HCT116 (cell line): ENCODE measurements around the gene F13A1. TPM values are rescaled to one million over a fixed set of nuclear protein-coding genes. Genes with fewer than 3 reads are reported as not detected.

Experiments
- ATAC-seq: fragments of 200-7000 bp; cut with Tn5 transposase; 2 replicates; pipeline ENCODE4 v1.9.1; 2020; ENCODE audit warnings: mild to moderate bottlenecking, moderate library complexity
- BruUV-seq: library from RNA; stranded (reverse); fragments of 400-500 nt; replicated peaks from 2 replicates; lab custom pipeline; 2021; lab: Mats Ljungman, UMichigan
- CTCF ChIA-PET: fragments of 300-600 bp; sonication (Branson Sonifier 250); formaldehyde crosslinking; loops from one replicate; lab custom pipeline; 2021; ENCODE audit warnings: antibody characterized with exemption; lab: Charles Lee
- POLR2A ChIA-PET: fragments of 300-600, 350-600 bp; sonication (Branson Sonifier 250); formaldehyde crosslinking; loops from one replicate; lab custom pipeline; 2021; ENCODE audit warnings: antibody characterized with exemption; lab: Charles Lee
- RAD21 ChIA-PET, 2 experiments: fragments of 300-600 bp; sonication (Branson Sonifier 250); formaldehyde crosslinking; loops; one replicate each; lab custom pipeline; 2023; ENCODE audit warnings: low total read pairs in 2 of 2; ENCODE audit not compliant: uncharacterized antibody in 2 of 2, unreplicated experiment in 2 of 2, low non-redundant PET in 1 of 2; lab: Charles Lee
- DNase-seq: peaks from one replicate; pipeline ENCODE4 v3.0.0-alpha.2; 2010; ENCODE audit warnings: low read depth, low spot score
- H2AFZ ChIP-seq: fragments of 200-600 bp; shearing (Covaris generic), sonication (generic); 2 replicates; pipeline ENCODE4 v1.6.1; 2017; ENCODE audit warnings: low read depth, mixed run types, mixed read lengths, antibody characterized with exemption, low read length; ENCODE audit not compliant: poor library complexity, severe bottlenecking
- H3K27ac ChIP-seq: 2 replicates; pipeline ENCODE4 v1.5.1; 2012; ENCODE audit warnings: low read depth, low read length
- H3K27me3 ChIP-seq: fragments of 200-600 bp; sonication (generic); 2 replicates; pipeline ENCODE4 v1.6.1; 2016; ENCODE audit warnings: mixed run types, low read length, mixed read lengths; ENCODE audit not compliant: insufficient read depth
- H3K36me3 ChIP-seq, 2 experiments: fragments of 200-500 bp in 1 of 2; fragments of 200-600 bp in 1 of 2; sonication (Bioruptor generic) in 1 of 2; sonication (generic) in 1 of 2; 2 replicates each; pipeline versions ENCODE4 v1.5.1 to v1.6.1; 2014 to 2016; ENCODE audit warnings: low read length in 2 of 2, inconsistent platforms in 1 of 2, mixed read lengths in 1 of 2, mixed run types in 1 of 2; ENCODE audit not compliant: insufficient read depth in 2 of 2, control insufficient read depth in 1 of 2
- H3K4me1 ChIP-seq, 2 experiments: fragments of 200-600 bp in 1 of 2; sonication (generic) in 1 of 2; 2 replicates each; pipeline versions ENCODE4 v1.5.1 to v1.6.1; 2012 to 2017; ENCODE audit warnings: low read length in 2 of 2, inconsistent platforms in 1 of 2, mild to moderate bottlenecking in 1 of 2, mixed read lengths in 1 of 2, mixed run types in 1 of 2, moderate library complexity in 1 of 2; ENCODE audit not compliant: insufficient read depth in 2 of 2, control insufficient read depth in 1 of 2
- H3K4me2 ChIP-seq: fragments of 200-600 bp; sonication (generic); 2 replicates; pipeline ENCODE4 v1.6.1; 2017; ENCODE audit warnings: mixed run types, low read length, mixed read lengths
- H3K4me3 ChIP-seq, 2 experiments: fragments of 200-600 bp in 1 of 2; sonication (generic) in 1 of 2; replicated peaks in 1 of 2; 2 replicates each; pipeline ENCODE4 v1.5.1; 2011 to 2016; ENCODE audit warnings: low read length in 2 of 2, control low read depth in 1 of 2, low read depth in 1 of 2, mild to moderate bottlenecking in 1 of 2, mixed read lengths in 1 of 2, mixed run types in 1 of 2
- H3K79me2 ChIP-seq: fragments of 200-600 bp; sonication (generic); 2 replicates; pipeline ENCODE4 v1.6.1; 2017; ENCODE audit warnings: mild to moderate bottlenecking, mixed run types, low read length, moderate library complexity, mixed read lengths; ENCODE audit not compliant: insufficient read depth
- H3K9ac ChIP-seq: fragments of 200-600 bp; sonication (generic); 2 replicates; pipeline ENCODE4 v1.6.1; 2016; ENCODE audit warnings: low read length, mixed read lengths
- H3K9me2 ChIP-seq: fragments of 200-600 bp; sonication (generic), shearing (Covaris generic); 2 replicates; pipeline ENCODE4 v1.6.1; 2017; ENCODE audit warnings: mixed run types, mild to moderate bottlenecking, moderate library complexity; ENCODE audit not compliant: insufficient read depth
- H3K9me3 ChIP-seq, 2 experiments: fragments of 200-500 bp in 1 of 2; fragments of 200-600 bp in 1 of 2; sonication (Bioruptor generic) in 1 of 2; sonication (generic) in 1 of 2; 2 replicates each; pipeline ENCODE4 v1.6.1; 2014 to 2017; ENCODE audit warnings: low read length in 2 of 2, mixed read lengths in 2 of 2, inconsistent platforms in 1 of 2, low read depth in 1 of 2, mild to moderate bottlenecking in 1 of 2, mixed run types in 1 of 2, moderate library complexity in 1 of 2; ENCODE audit not compliant: control insufficient read depth in 1 of 2, insufficient read depth in 1 of 2
- H4K20me1 ChIP-seq: fragments of 200-600 bp; sonication (generic), shearing (Covaris generic); 2 replicates; pipeline ENCODE4 v1.6.1; 2017; ENCODE audit warnings: mixed run types, mild to moderate bottlenecking, moderate library complexity; ENCODE audit not compliant: insufficient read depth
- CEBPB ChIP-seq: IDR thresholded peaks from 2 replicates; pipeline ENCODE4 v1.6.1; 2012; ENCODE audit warnings: low read depth
- EGR1 ChIP-seq: IDR thresholded peaks from 2 replicates; pipeline ENCODE4 v1.6.1; 2012; ENCODE audit warnings: low read depth
- ELF1 ChIP-seq: IDR thresholded peaks from 2 replicates; pipeline ENCODE4 v1.6.1; 2012; ENCODE audit warnings: low read depth, borderline replicate concordance
- EZH2 ChIP-seq: fragments of 200-600 bp; sonication (generic); IDR thresholded peaks from 2 replicates; pipeline ENCODE4 v1.6.1; 2017; ENCODE audit warnings: antibody characterized with exemption, mixed run types
- EZH2phosphoT487 ChIP-seq: fragments of 200-600 bp; IDR thresholded peaks from 2 replicates; pipeline ENCODE4 v1.6.1; 2018; ENCODE audit warnings: antibody characterized with exemption, borderline replicate concordance
- FOSL1 ChIP-seq: IDR thresholded peaks from 2 replicates; pipeline ENCODE4 v1.6.1; 2012; ENCODE audit warnings: low read depth
- JUND ChIP-seq: IDR thresholded peaks from 2 replicates; pipeline ENCODE4 v1.6.1; 2012
- MAX ChIP-seq: IDR thresholded peaks from 2 replicates; pipeline ENCODE4 v1.6.1; 2012
- POLR2AphosphoS5 ChIP-seq: IDR thresholded peaks from 2 replicates; pipeline ENCODE4 v1.6.1; 2011; ENCODE audit warnings: mild to moderate bottlenecking, low read depth, low read length, moderate library complexity
- RAD21 ChIP-seq: IDR thresholded peaks from 2 replicates; pipeline ENCODE4 v1.6.1; 2012; ENCODE audit warnings: low read depth, mild to moderate bottlenecking
- SIN3A ChIP-seq: IDR thresholded peaks from 2 replicates; pipeline ENCODE4 v1.6.1; 2012; ENCODE audit warnings: low read depth
- SP1 ChIP-seq: IDR thresholded peaks from 2 replicates; pipeline ENCODE4 v1.6.1; 2012; ENCODE audit warnings: low read depth
- SRF ChIP-seq: IDR thresholded peaks from 2 replicates; pipeline ENCODE4 v1.6.1; 2012; ENCODE audit warnings: low read depth
- YY1 ChIP-seq: IDR thresholded peaks from 2 replicates; pipeline ENCODE4 v1.6.1; 2011; ENCODE audit warnings: low read length, low read depth, moderate library complexity, mild to moderate bottlenecking; ENCODE audit not compliant: insufficient replicate concordance; ENCODE audit errors: extremely low read depth
- ZBTB33 ChIP-seq: IDR thresholded peaks from 2 replicates; pipeline ENCODE4 v1.6.1; 2011; ENCODE audit warnings: mild to moderate bottlenecking, low read length, moderate library complexity; ENCODE audit not compliant: insufficient replicate concordance; ENCODE audit errors: extremely low read depth
- ZFX ChIP-seq: fragments of 450-650 bp; IDR thresholded peaks from 2 replicates; pipeline ENCODE4 v1.6.1; 2017
- intact Hi-C: fragments of 100-400 bp; cut with micrococcal nuclease; formaldehyde crosslinking; loops from 2 replicates; pipeline ENCODE4 v1.10.0; 2022
- total RNA-seq: library from RNA; stranded (reverse); gene quantifications from one replicate; pipeline ENCODE4 v1.2.1, GENCODE V29; 2021; ENCODE audit not compliant: unreplicated experiment
- TF ChIP-seq, protein P1 (sequence below): IDR thresholded peaks from 2 replicates; pipeline ENCODE4 v1.6.1; 2012
- TF ChIP-seq, protein P2 (sequence below), 3 experiments: fragments of 200-600 bp in 1 of 3; sonication (generic) in 1 of 3; IDR thresholded peaks in 2 of 3; conservative IDR thresholded peaks in 1 of 3; 2 replicates each; pipeline ENCODE4 v1.5.1; 2012 to 2017; ENCODE audit warnings: low read depth in 2 of 3, low read length in 2 of 3, antibody characterized with exemption in 1 of 3, borderline replicate concordance in 1 of 3, control low read depth in 1 of 3, mild to moderate bottlenecking in 1 of 3, mixed read lengths in 1 of 3, mixed run types in 1 of 3, moderate library complexity in 1 of 3; ENCODE audit not compliant: insufficient read depth in 1 of 3

The F13A1 gene
- total RNA-seq, 1 experiment from 2014 or later: 0.34 TPM

DNA sequence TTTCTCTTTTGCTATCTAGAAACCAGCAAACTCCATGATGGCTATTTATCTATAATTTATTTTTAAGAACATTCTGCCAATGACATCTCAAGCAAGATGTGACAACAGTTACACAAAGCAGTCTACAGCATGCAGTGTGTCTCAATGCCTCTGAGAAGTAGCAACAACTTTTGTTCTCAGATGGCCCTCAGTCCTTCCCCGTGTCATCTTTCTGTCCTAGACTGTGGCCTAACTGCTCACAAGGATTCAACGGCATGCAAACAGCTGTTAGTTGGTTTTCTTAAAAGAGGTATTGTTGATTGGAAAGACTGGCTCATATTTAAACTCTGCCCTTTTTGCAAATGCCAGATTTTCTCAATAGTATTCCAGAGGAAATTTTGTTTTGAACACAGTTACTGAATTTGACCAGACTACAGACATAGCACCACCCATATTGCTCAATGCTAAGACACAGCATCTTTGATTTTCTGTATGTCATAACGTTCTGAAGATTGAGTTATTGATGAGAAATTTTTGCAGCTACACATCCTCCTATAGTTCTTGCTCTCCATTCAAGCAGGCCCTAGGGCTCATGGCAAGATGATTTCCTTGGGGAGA lies 26.1 kb upstream of the F13A1 start (continued):
- TF ChIP-seq ELF1: no peak
- TF ChIP-seq ZBTB33: no peak
- TF ChIP-seq YY1: no peak
- TF ChIP-seq SP1: no peak
- no peak for TF ChIP-seq JUND

DNA sequence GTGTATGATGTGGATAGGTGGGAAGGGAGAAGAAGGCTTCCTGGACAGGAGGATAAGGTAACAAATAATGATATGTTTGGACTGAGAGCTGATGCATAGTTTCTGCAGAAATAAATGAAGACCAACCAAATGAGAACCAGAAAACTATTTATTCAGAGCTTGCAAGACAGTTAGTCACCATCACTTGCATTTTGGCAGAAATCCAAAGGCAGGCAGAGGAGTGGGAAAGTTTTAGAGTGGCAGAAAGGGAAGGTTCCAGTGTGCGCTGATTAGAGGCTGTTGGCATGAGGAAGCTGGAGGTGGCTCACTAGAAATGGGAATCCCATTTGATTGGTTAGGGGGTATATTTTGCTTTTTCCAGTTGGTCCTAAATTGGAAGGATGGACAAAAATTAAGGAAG lies 13.0 kb upstream of the F13A1 start:
- ChIA-PET POLR2A (no interaction called here), CTCF (no interaction called here), RAD21 (no interaction called here)
- DNase-seq: no peak
- no TSS peak for BruUV-seq
- Histone ChIP-seq H3K4me1 (no peaks in the 10 kb centered on the region), H3K27me3 (peaks cover 55% of the 10 kb centered on the region), H3K4me2 (no peak overlapping the region), H3K79me2 (no peaks in the 10 kb centered on the region), H3K4me3 (no peak overlapping the region), H3K9me3 (no peaks in the 10 kb centered on the region), H3K9me2 (no peaks in the 10 kb centered on the region), H4K20me1 (no peaks in the 10 kb centered on the region), H3K27ac (no peak overlapping the region), H2AFZ (no peak overlapping the region), H3K36me3 (no peaks in the 10 kb centered on the region), H3K9ac (no peak overlapping the region)
- ATAC-seq: no peak
- intact Hi-C loops: no loop called here
- no peak for TF ChIP-seq RAD21
- TF ChIP-seq SRF: no peak
- TF ChIP-seq ELF1: no peak
- no peak for TF ChIP-seq ZFX
- TF ChIP-seq EZH2phosphoT487: no peak
- TF ChIP-seq SP1: no peak
- TF ChIP-seq EZH2: no peak
- TF ChIP-seq JUND: no peak
- TF ChIP-seq, protein P1, sequence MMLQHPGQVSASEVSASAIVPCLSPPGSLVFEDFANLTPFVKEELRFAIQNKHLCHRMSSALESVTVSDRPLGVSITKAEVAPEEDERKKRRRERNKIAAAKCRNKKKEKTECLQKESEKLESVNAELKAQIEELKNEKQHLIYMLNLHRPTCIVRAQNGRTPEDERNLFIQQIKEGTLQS: no peak
- TF ChIP-seq EGR1: no peak
- no peak for TF ChIP-seq FOSL1
- no peak for TF ChIP-seq SIN3A
- no peak for TF ChIP-seq POLR2AphosphoS5
- no peak for TF ChIP-seq CEBPB
- TF ChIP-seq, protein P2, sequence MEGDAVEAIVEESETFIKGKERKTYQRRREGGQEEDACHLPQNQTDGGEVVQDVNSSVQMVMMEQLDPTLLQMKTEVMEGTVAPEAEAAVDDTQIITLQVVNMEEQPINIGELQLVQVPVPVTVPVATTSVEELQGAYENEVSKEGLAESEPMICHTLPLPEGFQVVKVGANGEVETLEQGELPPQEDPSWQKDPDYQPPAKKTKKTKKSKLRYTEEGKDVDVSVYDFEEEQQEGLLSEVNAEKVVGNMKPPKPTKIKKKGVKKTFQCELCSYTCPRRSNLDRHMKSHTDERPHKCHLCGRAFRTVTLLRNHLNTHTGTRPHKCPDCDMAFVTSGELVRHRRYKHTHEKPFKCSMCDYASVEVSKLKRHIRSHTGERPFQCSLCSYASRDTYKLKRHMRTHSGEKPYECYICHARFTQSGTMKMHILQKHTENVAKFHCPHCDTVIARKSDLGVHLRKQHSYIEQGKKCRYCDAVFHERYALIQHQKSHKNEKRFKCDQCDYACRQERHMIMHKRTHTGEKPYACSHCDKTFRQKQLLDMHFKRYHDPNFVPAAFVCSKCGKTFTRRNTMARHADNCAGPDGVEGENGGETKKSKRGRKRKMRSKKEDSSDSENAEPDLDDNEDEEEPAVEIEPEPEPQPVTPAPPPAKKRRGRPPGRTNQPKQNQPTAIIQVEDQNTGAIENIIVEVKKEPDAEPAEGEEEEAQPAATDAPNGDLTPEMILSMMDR (IDR thresholded peaks at IDR 0.05 in 2 of 3, conservative IDR thresholded peaks at IDR 0.05 in 1 of 3; ENCODE audit: borderline replicate concordance in 1 of 3, insufficient read depth in 1 of 3, low read depth in 2 of 3, low read length in 2 of 3): no peak
- no peak for TF ChIP-seq MAX
